Glomerular endothelial cell (primary cell): ENCODE measurements around the gene ZNF280C. TPM values are rescaled to one million over a fixed set of nuclear protein-coding genes. Genes with fewer than 3 reads are reported as not detected.

Experiments used
- DNase-seq: peaks from one replicate; pipeline ENCODE4 v3.0.0-alpha.2; 2011; ENCODE audit warnings: low read depth, low spot score; ENCODE audit errors: extremely low read depth
- total RNA-seq: library from RNA; depleted of rRNA; stranded (reverse); fragments of >200 nt; gene quantifications from 2 replicates; pipeline ENCODE4 v1.2.3, GENCODE V29; 2015

ZNF280C gene
- total RNA-seq, 1 donor from 2014 or later: 4.5 TPM

DNA sequence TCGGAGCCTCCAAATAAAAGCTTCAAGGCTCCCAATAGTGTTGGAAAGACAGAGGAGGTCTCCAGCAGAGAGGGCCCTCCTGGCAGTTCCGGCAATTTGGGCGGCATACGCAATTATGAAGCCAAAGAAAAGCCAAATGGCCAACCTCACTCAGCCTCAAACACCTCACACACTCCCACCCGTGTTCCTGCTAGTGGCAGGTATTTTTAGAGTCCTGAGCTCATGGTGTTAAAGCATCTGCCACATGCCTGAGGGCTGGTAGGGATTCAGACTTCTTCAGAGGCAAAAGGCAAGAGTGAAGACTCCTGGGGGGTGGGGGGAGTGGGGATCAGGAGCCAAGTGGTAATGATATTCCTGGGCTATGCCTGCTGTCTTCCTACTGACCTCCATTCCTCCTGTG lies 89.5 kb downstream of the ZNF280C start:
- DNase-seq: no peak

DNA sequence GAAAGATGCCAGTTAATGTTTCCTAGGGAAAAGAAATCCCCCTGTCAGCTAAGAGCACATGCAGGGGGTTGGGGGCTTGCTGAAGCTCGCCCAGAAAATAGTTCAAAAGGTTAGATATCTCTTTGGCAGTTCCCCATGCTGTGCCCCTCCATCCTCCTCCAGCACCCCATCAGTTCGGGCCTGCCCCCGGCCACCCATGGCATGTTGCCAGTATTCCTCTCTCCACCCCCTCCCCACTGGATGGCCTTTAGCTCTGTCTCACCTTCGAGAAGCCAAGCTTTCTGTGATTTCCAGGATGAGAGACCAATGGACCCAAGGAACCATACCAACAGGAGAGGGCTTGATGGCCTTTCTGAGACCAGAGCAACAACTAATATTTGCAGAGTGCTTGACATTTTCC lies 91.8 kb downstream of the ZNF280C start:
- DNase-seq: no peak

DNA sequence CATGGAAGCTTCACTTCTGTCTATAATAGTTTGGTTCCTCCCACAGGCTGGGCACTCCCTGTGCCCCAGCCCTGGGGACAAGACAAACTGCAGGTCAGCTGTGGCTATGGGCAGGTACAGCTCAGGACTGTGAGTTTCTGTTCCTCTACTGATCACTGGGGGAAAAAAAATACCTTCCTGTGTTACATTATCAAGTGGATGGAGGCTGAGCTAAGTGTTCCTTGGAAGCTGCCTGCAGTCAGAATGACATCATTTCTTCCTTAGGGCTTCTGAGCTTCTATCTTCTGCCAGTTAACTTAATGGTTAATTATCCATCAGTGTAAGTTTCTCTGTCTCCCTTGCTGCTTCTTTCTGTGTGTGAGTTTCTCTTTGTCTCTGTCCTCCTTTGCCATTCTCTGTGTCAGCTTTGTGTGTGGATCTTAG lies 92.3 kb downstream of the ZNF280C start:
- no peak for DNase-seq

DNA sequence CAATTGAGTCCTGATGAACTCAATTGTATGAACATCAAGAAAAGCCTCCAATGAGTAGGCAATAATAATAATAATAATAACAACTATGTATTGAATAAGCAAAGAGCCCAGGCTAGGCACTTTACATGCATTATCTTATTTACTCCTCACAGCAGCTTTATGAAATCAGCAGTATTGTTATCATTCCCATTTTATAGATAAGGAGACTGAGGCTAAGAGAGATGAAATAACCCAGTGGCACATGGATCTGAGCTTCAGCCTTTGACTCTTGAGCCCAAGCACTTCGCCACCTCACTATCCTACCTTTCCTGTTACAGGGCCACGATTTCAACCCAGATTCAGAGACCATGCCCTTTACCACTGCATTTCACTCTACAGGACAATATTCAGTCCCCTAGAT lies 93.8 kb downstream of the ZNF280C start:
- no peak for DNase-seq

DNA sequence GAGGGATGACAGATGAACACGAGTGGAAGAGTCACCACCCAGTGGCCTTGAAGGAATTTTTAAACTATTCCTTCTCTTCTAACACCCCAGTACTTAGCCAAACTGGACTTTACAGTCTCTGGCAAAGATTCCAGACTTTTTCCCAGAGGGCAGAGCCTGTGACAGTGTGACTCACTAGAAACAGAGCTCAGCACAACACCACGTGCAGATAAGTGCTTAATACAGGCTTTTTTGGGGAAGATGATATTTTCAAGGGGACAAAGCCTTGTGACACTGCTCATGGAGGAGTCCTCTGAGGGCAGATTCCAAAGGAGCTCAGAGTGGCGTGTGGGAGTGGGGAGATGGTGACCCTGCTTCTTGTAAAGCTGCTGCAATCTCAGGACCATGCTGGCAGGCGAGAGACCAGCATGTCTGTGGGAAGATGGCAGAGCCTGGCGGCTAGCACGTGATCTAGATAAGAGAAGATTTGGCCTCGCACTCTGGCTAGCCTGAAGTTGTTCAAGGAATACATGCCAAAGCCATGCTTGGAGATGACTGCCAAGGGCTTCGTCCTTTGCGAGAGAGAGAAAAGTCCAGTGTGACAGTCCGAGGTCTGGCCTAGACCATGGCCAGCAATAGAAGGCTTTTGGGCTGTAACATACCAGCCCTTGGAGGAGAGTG lies 94.5 kb downstream of the ZNF280C start:
- no peak for DNase-seq

DNA sequence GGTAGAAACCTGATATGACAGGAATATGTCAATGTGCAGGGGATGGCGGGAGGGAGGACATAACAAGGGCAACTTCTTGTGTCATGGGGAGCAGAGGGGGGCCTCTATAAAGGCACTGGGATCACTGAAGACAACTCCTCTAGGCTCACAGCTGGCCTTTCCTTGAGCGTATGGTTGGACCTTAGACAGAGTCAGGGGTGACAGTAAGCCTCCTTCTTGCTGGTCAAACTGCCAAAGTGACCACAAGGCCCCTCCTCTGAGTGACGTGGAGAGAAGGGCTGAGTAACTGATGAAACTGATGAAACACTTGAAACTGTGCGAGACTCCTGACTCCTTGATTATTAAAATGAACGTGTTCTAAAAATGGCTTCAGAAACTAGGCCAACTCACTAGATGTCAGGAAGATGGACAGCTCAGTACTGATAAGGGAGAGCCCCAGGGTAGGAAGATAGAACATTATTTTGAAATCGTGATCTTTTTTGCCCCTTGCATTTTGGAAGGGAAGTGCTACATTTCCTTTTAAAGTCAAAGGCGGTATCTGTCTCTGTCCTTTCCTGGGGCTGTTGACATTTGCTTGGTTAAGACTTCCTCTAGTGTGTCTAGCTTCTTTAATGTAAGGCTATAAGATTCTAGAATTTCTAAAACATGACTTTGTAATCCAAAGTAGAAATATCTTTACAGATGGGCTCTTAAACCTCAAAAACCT lies 95.4 kb downstream of the ZNF280C start:
- no peak for DNase-seq

DNA sequence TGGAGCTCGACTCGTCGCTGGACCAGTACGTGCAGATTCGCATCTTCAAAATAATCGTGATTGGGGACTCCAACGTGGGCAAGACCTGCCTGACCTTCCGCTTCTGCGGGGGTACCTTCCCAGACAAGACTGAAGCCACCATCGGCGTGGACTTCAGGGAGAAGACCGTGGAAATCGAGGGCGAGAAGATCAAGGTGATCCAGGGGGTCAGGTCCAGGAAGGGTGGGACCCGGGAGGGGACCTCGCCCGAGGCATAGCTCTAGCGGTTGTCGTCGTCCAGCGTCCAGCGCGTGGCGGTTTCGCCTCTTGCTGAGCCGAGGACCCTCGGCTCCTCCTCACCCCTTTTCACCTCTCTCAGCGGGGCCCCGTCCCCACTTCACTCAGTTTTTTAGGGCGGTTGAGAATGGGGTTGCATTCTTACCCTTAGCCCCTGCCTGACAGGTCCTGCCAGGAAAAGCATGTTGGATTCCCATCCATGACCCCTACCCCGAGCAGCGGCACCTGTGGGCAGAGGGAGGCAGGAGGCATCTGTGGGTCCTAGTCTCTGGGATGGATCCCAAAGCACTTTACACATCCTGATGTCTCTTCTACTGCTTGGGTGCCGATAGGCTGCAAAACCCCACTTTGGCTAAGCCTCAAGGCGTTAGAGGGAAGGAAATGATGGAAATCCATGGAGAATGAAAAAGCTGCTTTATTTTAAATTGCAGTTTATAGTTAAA lies 96.4 kb downstream of the ZNF280C start:
- no peak for DNase-seq

DNA sequence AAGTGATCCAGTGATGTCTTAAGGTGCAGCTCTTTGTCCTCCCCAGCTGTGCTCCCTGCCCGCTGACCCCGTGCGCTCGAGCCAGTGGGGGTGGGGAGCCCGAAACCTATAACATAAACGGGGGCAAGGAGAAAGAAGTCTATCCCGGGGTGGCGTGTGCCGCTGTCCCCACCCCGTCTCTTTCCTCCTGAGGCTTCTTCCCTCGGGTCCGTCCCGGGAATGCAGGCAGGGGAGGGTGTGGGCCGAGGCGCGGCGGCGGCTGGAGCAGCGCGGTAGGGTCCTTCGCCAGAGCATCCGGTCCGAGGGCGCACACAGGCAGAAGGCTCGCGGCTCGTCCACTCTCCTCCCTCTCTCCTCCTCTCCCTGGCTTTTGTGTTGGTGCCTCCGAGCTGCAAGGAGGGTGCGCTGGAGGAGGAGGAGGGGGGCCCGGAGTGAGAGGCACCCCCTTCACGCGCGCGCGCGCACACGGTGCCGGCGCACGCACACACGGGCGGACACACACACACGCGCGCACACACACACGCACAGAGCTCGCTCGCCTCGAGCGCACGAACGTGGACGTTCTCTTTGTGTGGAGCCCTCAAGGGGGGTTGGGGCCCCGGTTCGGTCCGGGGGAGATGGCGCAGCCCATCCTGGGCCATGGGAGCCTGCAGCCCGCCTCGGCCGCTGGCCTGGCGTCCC lies 97.1 kb downstream of the ZNF280C start, which contains the start of gene RAB33A:
RAB33A (plus strand) TSS at position 517 of the 681 bp plus-strand sequence; CDS start at position 618, 101 bp downstream.
- no peak for DNase-seq

DNA sequence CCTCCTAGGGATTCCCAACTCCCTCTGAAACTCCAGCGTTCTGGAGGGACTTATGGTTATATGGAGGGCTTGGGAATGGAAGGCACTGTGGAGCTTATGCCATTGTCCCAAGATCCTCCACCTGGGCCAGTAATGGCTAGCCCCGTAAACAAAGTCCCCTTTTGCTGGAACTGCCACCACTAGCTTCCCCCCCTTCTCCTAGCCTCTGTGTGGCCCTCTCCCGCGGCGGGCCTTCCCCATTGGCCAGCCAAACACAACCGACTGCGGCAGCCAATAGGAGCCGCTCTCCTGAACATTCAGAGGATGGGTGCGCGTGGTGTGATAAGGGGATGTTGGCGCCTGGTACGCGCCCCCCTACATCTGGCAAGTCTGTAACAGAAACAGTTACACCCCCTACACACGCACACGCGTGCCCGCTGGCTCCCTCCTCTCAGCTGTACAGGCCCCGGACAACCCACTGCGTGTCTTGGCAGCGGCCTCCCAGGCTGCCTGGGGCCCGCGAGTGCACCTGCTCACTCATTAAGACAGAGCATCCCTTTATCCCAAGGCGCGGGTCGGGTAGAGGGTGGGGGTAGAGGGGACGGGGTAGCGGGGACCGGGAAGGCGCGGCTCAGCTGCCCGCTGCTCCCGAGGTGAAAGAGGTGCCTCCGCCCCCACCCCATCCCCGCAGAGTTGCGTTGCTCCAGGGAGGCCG lies 97.8 kb downstream of the ZNF280C start:
- DNase-seq: no peak

DNA sequence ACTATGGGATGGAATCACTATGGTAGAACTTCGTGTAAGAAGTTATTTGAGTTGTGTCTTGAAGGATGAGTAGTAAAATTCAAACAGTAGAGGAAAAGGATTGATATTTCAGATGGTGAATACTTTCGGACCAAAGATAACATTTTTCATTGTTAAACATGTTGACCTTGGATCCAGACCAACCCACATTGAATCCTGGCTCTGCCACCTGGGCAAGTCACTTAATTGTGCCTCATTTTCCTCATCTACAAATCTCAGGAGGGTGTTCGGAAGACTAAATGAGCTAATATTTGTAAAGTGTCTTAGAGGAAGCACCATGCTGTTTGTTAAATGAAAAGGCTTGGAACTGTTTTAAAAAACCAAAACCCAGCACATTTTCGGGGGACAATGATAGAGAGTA lies 101.7 kb downstream of the ZNF280C start:
- DNase-seq: no peak

DNA sequence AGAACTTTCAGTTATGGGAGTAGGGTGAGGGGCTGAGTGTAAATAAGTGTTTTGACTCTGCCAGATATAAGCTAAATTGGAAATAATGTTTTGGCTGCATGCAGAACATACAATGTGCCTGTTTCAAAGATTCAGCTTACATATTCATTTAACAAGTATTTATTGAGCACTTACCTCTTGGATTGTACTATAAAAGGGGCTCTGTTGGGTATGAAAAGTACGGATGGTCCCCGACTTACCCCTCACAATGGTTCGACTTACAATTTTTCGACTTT lies 102.3 kb downstream of the ZNF280C start:
- DNase-seq: no peak

DNA sequence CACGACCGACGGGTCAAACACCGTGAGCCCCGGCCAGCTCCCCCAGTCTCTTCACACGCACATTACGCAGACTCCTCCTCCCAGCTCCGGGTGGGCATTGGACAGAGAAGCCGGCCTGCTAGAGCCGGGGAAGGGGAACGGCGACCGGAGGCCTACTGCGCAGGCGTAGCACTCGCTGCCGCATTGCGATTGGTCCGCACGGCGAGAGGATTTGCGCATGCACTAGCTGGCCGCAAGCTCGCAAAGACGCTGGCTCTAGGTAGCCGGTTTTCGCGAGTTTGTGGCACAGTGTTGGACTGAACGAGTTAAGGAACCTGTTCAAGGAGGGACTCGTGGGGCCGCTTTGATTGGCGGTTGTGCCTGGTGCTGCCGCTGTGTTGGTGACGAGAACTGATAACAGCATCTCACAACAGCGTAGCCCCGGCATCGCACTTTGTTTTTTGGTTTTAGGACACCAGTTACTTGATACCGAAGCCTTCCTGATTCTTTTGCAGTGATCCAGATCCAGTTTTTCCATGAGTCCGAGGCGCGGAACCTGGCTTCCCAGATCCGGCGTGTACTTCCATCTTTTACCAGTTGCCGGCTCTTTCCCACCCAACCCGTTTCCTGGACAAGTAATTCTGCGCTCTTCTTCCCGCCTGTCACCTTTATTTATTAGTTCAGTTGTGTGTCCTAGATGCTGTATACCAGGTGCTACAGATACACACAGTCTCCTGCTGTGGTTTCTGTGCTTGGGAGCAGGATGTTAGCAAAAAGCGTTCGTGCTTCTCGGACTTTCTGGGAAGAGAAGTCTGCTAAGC lies 102.8 kb downstream of the ZNF280C start, which contains the start of gene AIFM1:
AIFM1 (minus strand) TSS at position 139 of the 800 bp plus-strand sequence. CDS start 185 bp downstream, outside the sequence.
- DNase-seq: peak; percentile 68

DNA sequence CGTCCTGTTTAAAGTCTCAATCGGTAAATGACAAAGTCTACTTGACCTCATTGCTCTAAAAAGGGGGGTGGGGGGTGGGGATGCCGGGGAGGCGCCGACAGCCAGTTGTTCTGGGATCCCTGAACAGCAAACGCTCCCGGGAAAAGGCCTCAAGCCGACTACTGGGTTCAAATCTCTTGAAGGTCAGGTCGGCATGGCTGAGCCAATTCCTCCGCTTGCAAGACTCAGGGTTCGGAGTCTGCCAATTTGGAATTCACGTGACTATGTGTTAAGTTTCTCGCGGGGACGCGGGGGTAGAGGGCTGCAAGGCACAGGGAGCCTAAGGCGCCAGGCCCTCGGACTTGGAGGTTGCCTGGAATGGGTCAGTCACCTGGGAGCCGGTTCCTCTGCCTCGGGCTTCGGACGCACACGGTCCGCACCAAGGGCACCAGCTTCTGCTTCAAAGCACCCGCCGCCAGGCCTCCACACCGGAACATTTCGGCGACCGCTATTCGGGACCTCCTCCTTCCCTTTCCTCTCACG lies 103.5 kb downstream of the ZNF280C start:
- DNase-seq: no peak

DNA sequence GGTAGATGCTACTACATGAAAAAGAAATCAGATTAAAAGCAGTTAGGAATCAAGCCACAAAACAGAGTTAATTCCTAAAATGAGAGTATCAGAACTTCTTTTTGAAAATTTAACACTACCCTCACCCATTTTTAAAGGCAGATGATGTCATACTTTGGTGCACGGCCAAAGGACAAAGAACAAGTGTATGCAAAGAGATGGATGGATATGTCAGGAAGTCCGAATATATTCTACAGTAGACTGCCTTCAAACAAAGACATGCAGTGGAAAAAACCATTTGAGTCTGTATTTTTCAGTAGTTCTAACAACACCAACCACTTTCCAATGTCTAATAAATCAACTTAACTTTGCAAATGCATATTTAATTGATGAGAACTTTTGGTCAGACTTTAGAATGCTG lies 105.3 kb downstream of the ZNF280C start:
- DNase-seq: no peak

DNA sequence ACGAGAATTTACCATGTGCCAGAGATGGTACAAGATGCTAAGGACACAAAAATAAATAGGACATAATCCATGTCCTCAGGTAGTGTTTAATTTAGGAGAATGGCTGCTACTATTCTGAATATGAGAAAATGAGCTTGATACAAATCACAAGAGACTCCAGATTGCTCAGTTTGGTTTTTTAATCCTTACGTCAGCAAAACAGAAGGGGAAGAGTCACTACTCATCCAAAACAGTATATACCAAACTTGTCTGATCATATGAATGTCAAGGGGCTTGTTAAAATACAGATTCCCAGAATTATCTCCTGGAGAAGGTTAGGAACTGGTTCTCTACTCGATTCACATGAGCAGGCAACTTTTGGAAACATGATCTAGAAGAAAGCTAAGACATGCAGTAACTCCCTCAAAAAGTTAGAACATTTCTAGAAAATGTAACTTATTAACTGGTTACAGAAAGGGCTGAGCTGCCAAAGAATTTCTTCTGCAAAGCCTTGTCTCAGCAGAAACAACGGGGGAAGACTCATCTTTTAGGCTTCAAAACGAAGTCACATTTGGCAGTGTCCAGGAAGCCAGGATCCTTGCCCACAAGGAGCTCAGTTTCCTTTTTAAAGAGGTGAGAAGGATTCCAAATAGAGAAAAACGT lies 106.5 kb downstream of the ZNF280C start:
- no peak for DNase-seq

DNA sequence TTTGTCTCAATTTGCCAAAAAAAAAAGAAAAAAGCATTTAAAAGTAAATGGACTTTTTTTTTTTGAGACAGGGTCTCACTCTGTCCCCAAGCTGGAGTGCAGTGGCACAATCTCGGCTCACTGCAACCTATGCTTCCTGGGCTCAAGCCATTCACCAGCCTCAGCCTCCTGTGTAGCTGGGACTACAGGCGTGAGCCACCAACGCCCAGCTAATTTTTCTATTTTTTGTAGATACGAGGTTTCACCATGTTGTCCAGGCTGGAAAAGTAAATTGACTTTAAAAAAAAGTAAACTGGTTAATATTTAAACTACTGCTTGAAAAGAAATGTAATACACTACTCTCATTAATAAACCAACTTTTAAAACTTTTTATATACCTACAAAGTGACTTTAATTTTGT lies 108.9 kb downstream of the ZNF280C start:
- DNase-seq: no peak

DNA sequence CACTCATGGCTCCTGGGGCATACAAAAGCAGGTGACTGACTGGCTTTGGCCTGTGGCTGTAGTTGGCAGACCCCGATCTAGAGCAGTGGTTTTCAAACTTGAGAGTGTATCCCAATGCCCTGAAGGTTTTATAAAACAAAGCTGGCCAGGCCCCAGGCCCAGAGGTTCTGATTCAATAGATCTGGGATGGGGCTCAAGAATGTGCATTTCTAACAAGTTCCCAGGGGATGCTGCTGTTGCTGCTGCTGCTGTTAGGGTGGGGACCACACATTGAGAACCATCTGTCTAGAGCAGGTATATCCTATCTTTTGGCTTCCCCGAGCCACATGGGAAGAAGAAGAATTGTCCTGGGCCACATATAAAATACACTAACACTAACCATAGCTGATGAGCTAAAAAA lies 110.4 kb downstream of the ZNF280C start:
- DNase-seq: no peak

DNA sequence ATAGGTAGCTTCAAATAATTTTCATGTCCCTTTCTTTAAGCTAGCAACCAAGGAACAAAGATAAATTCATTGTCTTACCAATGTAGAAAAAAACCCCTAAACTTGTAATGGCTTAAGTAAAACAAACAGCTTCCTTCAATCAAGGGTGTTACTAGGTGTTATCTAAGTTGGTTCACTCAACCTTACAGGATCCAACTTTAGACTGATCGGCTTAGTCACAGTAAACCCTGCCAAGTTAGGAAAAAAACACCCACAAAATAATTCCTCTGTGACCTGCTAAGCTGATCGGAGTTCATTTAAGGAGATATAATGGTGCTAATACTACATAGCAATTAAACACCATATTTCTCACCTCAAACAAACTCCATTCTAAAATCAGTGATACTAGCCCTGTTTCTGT lies 113.1 kb downstream of the ZNF280C start:
- DNase-seq: no peak
